Karpas-422 (cell line): ENCODE results near the gene NR1I2. TPM values are rescaled to one million over a fixed set of nuclear protein-coding genes. Genes with fewer than 3 reads are reported as not detected.

Source experiments
- DNase-seq: peaks from one replicate; pipeline ENCODE4 v3.0.0-alpha.2; 2015
- H2AFZ ChIP-seq: fragments of 200-600 bp; sonication (generic); 2 replicates; pipeline ENCODE4 v1.6.1; 2014; ENCODE audit warnings: antibody characterized with exemption, low read length, mixed read lengths
- H3K27ac ChIP-seq: fragments of 200-600 bp; sonication (generic); 2 replicates; pipeline ENCODE4 v1.5.1; 2014; ENCODE audit warnings: mild to moderate bottlenecking, low read length, moderate library complexity
- H3K27me3 ChIP-seq: fragments of 200-600 bp; sonication (generic); 2 replicates; pipeline ENCODE4 v1.6.1; 2014; ENCODE audit warnings: low read length, mixed read lengths
- H3K36me3 ChIP-seq: fragments of 200-600 bp; sonication (generic); 2 replicates; pipeline ENCODE4 v1.6.1; 2014; ENCODE audit warnings: low read length, mixed read lengths; ENCODE audit not compliant: insufficient read depth
- H3K4me1 ChIP-seq: fragments of 200-600 bp; sonication (generic); 2 replicates; pipeline ENCODE4 v1.6.1; 2014; ENCODE audit warnings: mild to moderate bottlenecking, low read length, mixed read lengths
- H3K4me2 ChIP-seq: fragments of 200-600 bp; sonication (generic); 2 replicates; pipeline ENCODE4 v1.6.1; 2014; ENCODE audit warnings: low read length, low read depth, mild to moderate bottlenecking; ENCODE audit not compliant: poor library complexity, severe bottlenecking
- H3K4me3 ChIP-seq: fragments of 200-600 bp; sonication (generic); 2 replicates; pipeline ENCODE4 v1.5.1; 2014; ENCODE audit warnings: mild to moderate bottlenecking, antibody characterized with exemption, low read length, mixed read lengths
- H3K79me2 ChIP-seq: fragments of 200-600 bp; sonication (generic); 2 replicates; pipeline ENCODE4 v1.6.1; 2014; ENCODE audit warnings: mild to moderate bottlenecking, low read length, mixed read lengths
- H3K9ac ChIP-seq: fragments of 200-600 bp; sonication (generic); 2 replicates; pipeline ENCODE4 v1.6.0; 2014; ENCODE audit warnings: low read length
- H3K9me2 ChIP-seq: fragments of 200-600 bp; sonication (generic), shearing (Covaris generic); replicated peaks from 2 replicates; pipeline ENCODE4 v1.6.0; 2014; ENCODE audit warnings: mild to moderate bottlenecking, low read length, moderate library complexity; ENCODE audit not compliant: insufficient read depth
- H3K9me3 ChIP-seq: fragments of 300-700, 200-600 bp; sonication (generic); 2 replicates; pipeline ENCODE4 v1.6.1; 2014; ENCODE audit warnings: low read length, mixed read lengths
- H4K20me1 ChIP-seq: fragments of 200-600 bp; sonication (generic); 2 replicates; pipeline ENCODE4 v1.6.1; 2014; ENCODE audit warnings: mild to moderate bottlenecking, antibody characterized with exemption, low read length, low read depth; ENCODE audit not compliant: insufficient read depth
- total RNA-seq: library from RNA; depleted of rRNA; stranded (reverse); fragments of >200 nt; shearing (Covaris generic); gene quantifications from 2 replicates; pipeline ENCODE4 v1.2.3, GENCODE V29; 2014; ENCODE audit warnings: low replicate concordance

The NR1I2 gene
- total RNA-seq, 1 experiment from 2014 or later = 3.8 TPM

DNA sequence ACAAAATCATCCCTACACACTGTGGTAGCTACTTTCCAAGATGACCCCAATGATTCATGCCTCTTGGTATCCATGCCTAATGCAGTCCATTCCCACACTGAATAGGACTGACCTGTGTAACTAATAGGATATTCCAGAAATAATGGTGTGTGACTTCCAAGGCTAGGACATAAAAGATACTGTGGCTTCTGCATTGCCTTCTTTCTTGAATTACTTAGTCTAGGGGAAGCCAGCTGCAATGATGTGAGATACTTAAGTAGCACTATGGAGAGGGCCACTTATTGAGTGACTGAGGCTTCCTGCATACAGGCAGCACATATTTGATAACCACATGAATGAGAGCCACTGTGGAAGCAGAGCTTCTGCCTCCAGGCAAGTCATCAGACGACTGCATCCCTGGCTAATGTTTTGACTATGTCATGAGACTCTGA lies 50.1 kb downstream of the NR1I2 start:
- Histone ChIP-seq H3K4me2 (no peak overlapping the region), H3K4me3 (no peak overlapping the region), H4K20me1 (no peaks in the 10 kb centered on the region), H3K36me3 (no peaks in the 10 kb centered on the region), H3K9ac (no peak overlapping the region), H3K4me1 (peaks cover 28% of the 10 kb centered on the region), H3K9me2 (no peaks in the 10 kb centered on the region), H3K79me2 (peaks cover 40% of the 10 kb centered on the region; the same call in 1 of the 2 replicates), H2AFZ (no peak overlapping the region), H3K27me3 (no peaks in the 10 kb centered on the region), H3K27ac (no peak overlapping the region), H3K9me3 (no peaks in the 10 kb centered on the region)
- peak; percentile 40 for DNase-seq

DNA sequence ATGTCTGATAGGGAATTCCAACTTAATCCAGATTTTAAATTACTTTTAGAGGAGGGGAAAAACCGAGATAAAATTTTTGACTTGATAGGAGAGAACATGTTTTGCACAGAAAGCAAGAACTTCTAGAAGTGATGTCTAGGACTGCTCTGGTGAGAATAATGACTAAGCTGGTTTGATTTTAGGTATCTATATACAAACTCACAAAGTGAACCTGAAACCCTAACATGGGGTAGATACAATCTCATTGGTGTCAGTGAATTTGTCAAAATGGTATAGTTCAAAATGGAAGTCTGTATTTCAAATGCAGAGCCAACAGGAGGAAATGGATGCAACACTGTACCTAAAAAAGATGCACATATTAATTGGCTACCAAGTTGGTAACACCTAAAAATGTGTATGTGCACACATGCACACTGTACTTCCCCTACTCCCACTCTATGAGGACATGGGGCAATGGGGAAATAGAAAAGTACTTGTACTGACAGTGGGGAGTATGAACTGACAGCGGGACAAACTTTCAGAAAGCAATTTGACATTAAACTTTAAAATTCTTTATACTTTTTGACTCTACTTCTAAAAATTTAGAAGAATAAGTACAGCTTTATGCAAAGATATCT lies 53.0 kb downstream of the NR1I2 start:
- H3K79me2 ChIP-seq = peaks cover 38% of the 10 kb centered on the region; the same call in 1 of the 2 replicates
- H3K36me3 ChIP-seq = 0 out of 2 replicates have a peak, but pooled peaks cover 8% of the 10 kb centered on the region
- DNase-seq = peak; percentile 55
- peaks cover 27% of the 10 kb centered on the region for H3K4me1 ChIP-seq
- H4K20me1 ChIP-seq = no peaks in the 10 kb centered on the region
- H2AFZ ChIP-seq = no peak overlapping the region
- H3K9me3 ChIP-seq = no peaks in the 10 kb centered on the region
- no peaks in the 10 kb centered on the region for H3K9me2 ChIP-seq
- no peaks in the 10 kb centered on the region for H3K27me3 ChIP-seq
- no peak overlapping the region for H3K4me3 ChIP-seq
- H3K27ac ChIP-seq = 0 out of 2 replicates have a peak overlapping the region, but pooled peaks have one; percentile 15
- H3K4me2 ChIP-seq = no peak overlapping the region
- H3K9ac ChIP-seq = no peak overlapping the region

DNA sequence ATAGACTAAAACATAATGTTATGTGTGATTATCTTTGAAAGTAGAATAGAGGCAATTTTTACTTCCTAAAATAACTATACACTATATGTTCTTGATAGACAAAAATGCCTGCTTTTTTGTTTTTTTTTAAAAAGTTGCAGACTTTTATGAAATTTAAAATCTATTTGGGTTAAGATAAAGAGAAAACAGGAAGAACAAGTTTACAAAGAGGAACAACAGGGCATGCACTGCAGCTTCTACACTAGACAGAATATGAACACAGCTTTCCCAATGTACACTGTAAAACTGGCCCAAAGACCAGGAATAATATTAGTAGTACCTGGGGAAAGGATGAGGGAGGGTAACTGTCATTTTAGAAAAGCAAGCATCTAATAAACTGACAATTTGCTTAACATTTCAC lies 53.7 kb downstream of the NR1I2 start:
- Histone ChIP-seq H3K4me2 (no peak overlapping the region), H2AFZ (no peak overlapping the region), H3K27me3 (no peaks in the 10 kb centered on the region), H4K20me1 (no peaks in the 10 kb centered on the region), H3K4me3 (no peak overlapping the region), H3K27ac (0 out of 2 replicates have a peak overlapping the region, but pooled peaks have one; percentile 1), H3K4me1 (peaks cover 27% of the 10 kb centered on the region), H3K36me3 (0 out of 2 replicates have a peak, but pooled peaks cover 8% of the 10 kb centered on the region), H3K9me2 (no peaks in the 10 kb centered on the region), H3K9ac (no peak overlapping the region), H3K9me3 (no peaks in the 10 kb centered on the region), H3K79me2 (peaks cover 34% of the 10 kb centered on the region; the same call in 1 of the 2 replicates)
- DNase-seq = no peak

DNA sequence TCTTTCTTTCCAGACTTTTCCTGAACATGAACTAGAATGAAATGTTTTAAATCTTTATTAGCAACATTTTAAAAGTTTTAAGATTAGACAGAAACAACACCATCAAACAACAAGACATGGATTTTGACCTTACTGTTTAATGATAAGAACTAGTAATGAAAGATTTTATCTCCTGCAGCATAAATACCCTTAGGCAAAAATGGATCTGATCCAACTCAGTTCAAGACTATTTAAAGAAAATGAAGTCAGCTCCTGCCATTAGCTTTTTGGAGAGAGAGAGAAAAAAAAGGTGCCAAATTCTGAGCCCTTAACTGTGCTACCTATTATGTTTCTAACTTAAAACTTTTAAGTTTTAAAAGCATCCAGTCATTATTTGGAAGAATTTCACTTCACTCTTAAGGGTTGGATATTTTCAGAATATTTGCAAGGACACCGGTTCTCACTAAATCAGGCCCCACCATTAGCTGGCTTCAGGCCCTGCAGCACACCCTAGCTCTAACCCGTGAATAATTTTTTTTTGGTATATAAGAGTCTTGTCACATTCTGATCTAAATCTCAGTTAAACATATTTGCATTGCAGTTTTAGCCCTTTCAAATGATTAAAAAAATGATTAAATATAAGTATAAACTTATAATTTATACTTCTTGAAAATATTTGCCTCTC lies 60.0 kb downstream of the NR1I2 start:
- no peak overlapping the region for H3K4me2 ChIP-seq
- peaks cover 40% of the 10 kb centered on the region for H3K79me2 ChIP-seq
- H3K27me3 ChIP-seq = no peaks in the 10 kb centered on the region
- no peak overlapping the region for H3K4me3 ChIP-seq
- no peaks in the 10 kb centered on the region for H4K20me1 ChIP-seq
- H2AFZ ChIP-seq = no peak overlapping the region
- no peak for DNase-seq
- H3K9me2 ChIP-seq = no peaks in the 10 kb centered on the region
- no peak overlapping the region for H3K9ac ChIP-seq
- no peaks in the 10 kb centered on the region for H3K4me1 ChIP-seq
- H3K27ac ChIP-seq = no peak overlapping the region
- H3K9me3 ChIP-seq = no peaks in the 10 kb centered on the region
- H3K36me3 ChIP-seq = 0 out of 2 replicates have a peak, but pooled peaks cover 11% of the 10 kb centered on the region

DNA sequence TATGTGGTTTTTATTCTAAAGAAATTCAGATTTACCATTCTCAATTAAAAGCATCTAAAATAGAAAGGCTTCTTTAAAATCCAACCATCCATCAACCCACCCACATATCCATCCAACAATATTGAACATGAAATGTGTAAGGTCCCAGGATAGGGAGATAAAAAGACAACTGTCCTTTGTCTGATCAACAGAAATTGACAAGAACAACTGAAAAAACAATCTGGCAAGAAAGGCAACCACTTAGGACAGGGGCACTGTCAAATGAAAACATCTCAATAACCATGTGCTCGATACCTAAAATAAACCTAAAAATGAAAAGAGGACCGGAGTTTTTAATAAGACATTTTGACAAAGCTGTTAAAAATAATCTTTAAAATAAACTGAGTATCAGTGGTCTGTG lies 67.2 kb downstream of the NR1I2 start:
- no peaks in the 10 kb centered on the region for H3K4me1 ChIP-seq
- no peaks in the 10 kb centered on the region for H4K20me1 ChIP-seq
- no peaks in the 10 kb centered on the region for H3K27me3 ChIP-seq
- no peaks in the 10 kb centered on the region for H3K9me2 ChIP-seq
- DNase-seq = no peak
- H3K4me3 ChIP-seq = no peak overlapping the region
- H3K4me2 ChIP-seq = no peak overlapping the region
- H3K27ac ChIP-seq = no peak overlapping the region
- peaks cover 59% of the 10 kb centered on the region for H3K79me2 ChIP-seq
- no peak overlapping the region for H3K9ac ChIP-seq
- no peak overlapping the region for H2AFZ ChIP-seq
- no peaks in the 10 kb centered on the region for H3K9me3 ChIP-seq
- H3K36me3 ChIP-seq = peaks cover 15% of the 10 kb centered on the region

DNA sequence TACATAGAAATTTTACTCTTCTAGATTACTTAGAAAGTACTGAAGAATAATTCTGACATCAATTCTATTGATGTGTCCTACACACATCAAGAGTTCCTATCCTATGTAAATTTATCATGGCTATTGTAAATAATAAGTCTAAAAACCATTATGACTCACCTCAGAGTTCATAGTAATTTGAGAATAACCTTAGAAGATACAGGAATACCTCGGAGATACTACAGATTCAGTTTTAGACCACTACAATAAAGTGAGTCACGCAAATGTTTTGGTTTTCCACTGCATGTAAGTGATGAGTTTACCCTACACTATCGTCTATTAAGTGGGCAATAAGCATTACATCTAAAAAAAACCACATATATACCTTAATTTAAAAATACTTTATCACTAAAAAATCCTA lies 74.8 kb downstream of the NR1I2 start:
- Histone ChIP-seq H3K79me2 (peaks cover 51% of the 10 kb centered on the region), H3K4me1 (no peaks in the 10 kb centered on the region), H3K36me3 (peaks cover 36% of the 10 kb centered on the region), H3K9me3 (peaks cover 6% of the 10 kb centered on the region; the same call in 1 of the 2 replicates), H3K4me2 (no peak overlapping the region), H3K27ac (no peak overlapping the region), H4K20me1 (no peaks in the 10 kb centered on the region), H2AFZ (no peak overlapping the region), H3K9ac (no peak overlapping the region), H3K9me2 (no peaks in the 10 kb centered on the region), H3K4me3 (no peak overlapping the region), H3K27me3 (no peaks in the 10 kb centered on the region)
- DNase-seq = no peak

DNA sequence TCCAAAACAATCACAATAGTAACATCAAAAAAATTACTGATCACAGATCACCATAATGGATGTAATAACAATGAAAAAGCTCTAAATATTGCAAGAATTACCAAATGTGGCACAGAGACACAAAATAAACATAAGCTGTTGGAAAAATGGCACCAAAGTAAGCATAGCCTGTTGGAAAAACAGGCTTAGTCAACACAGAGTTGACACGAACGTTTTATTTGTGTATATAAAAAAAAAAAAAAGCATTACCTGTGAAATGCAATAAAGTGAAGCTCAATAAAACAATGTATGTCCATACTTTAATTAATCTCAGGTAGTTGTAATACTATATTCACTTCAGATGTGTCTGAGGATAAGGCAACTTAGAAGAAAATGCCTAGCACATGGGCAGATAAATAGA lies 77.1 kb downstream of the NR1I2 start:
- no peak overlapping the region for H3K4me3 ChIP-seq
- H3K9ac ChIP-seq = no peak overlapping the region
- H3K27me3 ChIP-seq = no peaks in the 10 kb centered on the region
- H2AFZ ChIP-seq = no peak overlapping the region
- H3K9me3 ChIP-seq = peaks cover 6% of the 10 kb centered on the region; the same call in 1 of the 2 replicates
- no peak for DNase-seq
- peaks cover 54% of the 10 kb centered on the region for H3K36me3 ChIP-seq
- H3K27ac ChIP-seq = no peak overlapping the region
- peaks cover 62% of the 10 kb centered on the region for H3K79me2 ChIP-seq
- H3K4me2 ChIP-seq = no peak overlapping the region
- no peaks in the 10 kb centered on the region for H3K9me2 ChIP-seq
- H3K4me1 ChIP-seq = no peaks in the 10 kb centered on the region
- no peaks in the 10 kb centered on the region for H4K20me1 ChIP-seq

DNA sequence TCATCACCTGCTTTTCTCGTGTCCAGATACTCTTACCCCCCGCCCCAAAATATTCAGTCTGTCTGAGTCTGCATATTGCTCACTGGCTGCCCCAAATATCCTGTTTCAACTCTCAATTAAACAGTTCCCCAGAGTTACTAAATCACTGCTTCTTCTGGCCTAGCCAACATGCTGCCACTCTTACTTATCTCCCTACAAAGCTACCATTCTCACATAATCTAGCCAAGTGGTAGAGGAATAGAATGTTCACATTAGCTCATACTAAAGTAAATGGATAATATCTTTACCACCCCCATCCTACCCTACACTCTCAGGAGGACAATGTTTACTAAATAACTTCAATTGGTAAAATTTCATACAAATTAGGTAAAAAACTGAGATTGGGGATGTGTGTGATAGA lies 77.8 kb downstream of the NR1I2 start:
- Histone ChIP-seq H3K4me3 (no peak overlapping the region), H3K9me2 (no peaks in the 10 kb centered on the region), H3K36me3 (peaks cover 56% of the 10 kb centered on the region), H4K20me1 (no peaks in the 10 kb centered on the region), H3K27ac (no peak overlapping the region), H3K79me2 (peaks cover 62% of the 10 kb centered on the region), H3K27me3 (no peaks in the 10 kb centered on the region), H3K9ac (no peak overlapping the region), H2AFZ (no peak overlapping the region), H3K9me3 (peaks cover 6% of the 10 kb centered on the region; the same call in 1 of the 2 replicates), H3K4me2 (no peak overlapping the region), H3K4me1 (no peaks in the 10 kb centered on the region)
- no peak for DNase-seq
